Osteoblast (primary cell): Measurements from ENCODE around the gene ADAMTSL1. TPM values are rescaled to one million over a fixed set of nuclear protein-coding genes. Genes with fewer than 3 reads are reported as not detected.

Experiments used
- DNase-seq: peaks from one replicate; pipeline ENCODE4 v3.0.0; 2011; ENCODE audit warnings: low spot score, mixed read lengths; ENCODE audit not compliant: insufficient read length; ENCODE audit errors: missing footprints
- H2AFZ ChIP-seq: 2 replicates; pipeline ENCODE4 v1.6.0; 2011; ENCODE audit warnings: mild to moderate bottlenecking, low read length
- H3K27ac ChIP-seq: 2 replicates; pipeline ENCODE4 v1.5.1; 2011; ENCODE audit warnings: mild to moderate bottlenecking, low read depth, low read length, moderate library complexity
- H3K27me3 ChIP-seq: 2 replicates; pipeline ENCODE4 v1.6.0; 2012; ENCODE audit warnings: mild to moderate bottlenecking, control low read depth, inconsistent platforms, low read length, moderate library complexity; ENCODE audit not compliant: insufficient read depth
- H3K36me3 ChIP-seq: 2 replicates; pipeline ENCODE4 v1.5.1; 2011; ENCODE audit warnings: mild to moderate bottlenecking, low read length, control low read depth, moderate library complexity; ENCODE audit not compliant: insufficient read depth
- H3K4me1 ChIP-seq: 2 replicates; pipeline ENCODE4 v1.5.1; 2011; ENCODE audit warnings: mild to moderate bottlenecking, low read length, control low read depth, moderate library complexity; ENCODE audit not compliant: insufficient read depth
- H3K4me2 ChIP-seq: 2 replicates; pipeline ENCODE4 v1.6.0; 2011; ENCODE audit warnings: mild to moderate bottlenecking, low read length; ENCODE audit not compliant: insufficient read depth
- H3K4me3 ChIP-seq: fragments of 200-600 bp; sonication (generic); 3 replicates; pipeline ENCODE4 v1.5.1; 2012; ENCODE audit warnings: mild to moderate bottlenecking, low read length, inconsistent platforms; ENCODE audit not compliant: insufficient read depth
- H3K79me2 ChIP-seq: 2 replicates; pipeline ENCODE4 v1.6.0; 2012; ENCODE audit warnings: mild to moderate bottlenecking, low read length, control low read depth, inconsistent platforms; ENCODE audit not compliant: insufficient read depth
- H3K9me3 ChIP-seq: 2 replicates; pipeline ENCODE4 v1.5.1; 2011; ENCODE audit warnings: low read depth, low read length, control low read depth
- H4K20me1 ChIP-seq: 2 replicates; pipeline ENCODE4 v1.6.0; 2012; ENCODE audit warnings: mild to moderate bottlenecking, low read length, control low read depth; ENCODE audit not compliant: insufficient read depth
- CTCF ChIP-seq: IDR thresholded peaks from 2 replicates; pipeline ENCODE4 v1.5.1; 2011; ENCODE audit warnings: mild to moderate bottlenecking, low read depth, low read length, moderate library complexity; ENCODE audit errors: extremely low read depth
- total RNA-seq: library from RNA; depleted of rRNA; stranded (reverse); fragments of >200 nt; gene quantifications from 2 replicates; pipeline ENCODE4 v1.2.3, GENCODE V29; 2012

The ADAMTSL1 gene
- total RNA-seq, 1 donor: 54.3 TPM

GRCh38 chr9:18472841-18473251 is 1.1 kb upstream of the ADAMTSL1 start:
- no peak for TF ChIP-seq CTCF
- Histone ChIP-seq H3K36me3 (peaks cover 8% of the 10 kb centered on the region), H3K79me2 (peaks cover 46% of the 10 kb centered on the region), H3K4me2 (peak overlapping the region; percentile 89), H3K4me3 (peak overlapping the region; percentile 86), H4K20me1 (no peaks in the 10 kb centered on the region), H3K27ac (peak overlapping the region; percentile 99), H3K4me1 (peaks cover 39% of the 10 kb centered on the region), H2AFZ (peak overlapping the region; percentile 61), H3K9me3 (peaks cover 2% of the 10 kb centered on the region), H3K27me3 (no peaks in the 10 kb centered on the region)
- no peak for DNase-seq

DNA sequence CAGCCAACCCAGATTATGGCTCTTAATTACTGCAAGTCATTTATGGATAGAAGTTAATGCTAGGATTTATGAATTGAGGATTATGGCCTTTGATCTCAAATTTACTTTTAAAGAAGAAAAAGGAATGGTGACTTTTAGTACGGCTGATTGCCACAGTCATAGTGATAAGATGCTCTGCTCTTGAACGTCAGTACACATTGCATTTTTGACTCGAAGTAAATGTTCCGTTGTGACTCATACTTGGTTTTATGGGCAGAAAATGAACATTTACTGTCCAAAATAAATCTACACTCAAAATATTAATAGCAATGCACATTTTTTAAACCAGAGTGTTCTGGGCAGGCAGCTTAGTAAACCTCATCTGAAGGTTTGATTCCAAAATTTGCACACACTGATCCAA is 830 bp downstream of the ADAMTSL1 start:
- H3K4me3 ChIP-seq: peak overlapping the region; percentile 86
- H2AFZ ChIP-seq: no peak overlapping the region
- H3K27me3 ChIP-seq: no peaks in the 10 kb centered on the region
- H4K20me1 ChIP-seq: no peaks in the 10 kb centered on the region
- no peak for DNase-seq
- H3K36me3 ChIP-seq: peaks cover 8% of the 10 kb centered on the region
- H3K4me1 ChIP-seq: peaks cover 59% of the 10 kb centered on the region
- peak overlapping the region; percentile 89 for H3K4me2 ChIP-seq
- peaks cover 48% of the 10 kb centered on the region for H3K79me2 ChIP-seq
- no peaks in the 10 kb centered on the region for H3K9me3 ChIP-seq
- H3K27ac ChIP-seq: peak overlapping the region; percentile 99
- no peak for TF ChIP-seq CTCF

DNA sequence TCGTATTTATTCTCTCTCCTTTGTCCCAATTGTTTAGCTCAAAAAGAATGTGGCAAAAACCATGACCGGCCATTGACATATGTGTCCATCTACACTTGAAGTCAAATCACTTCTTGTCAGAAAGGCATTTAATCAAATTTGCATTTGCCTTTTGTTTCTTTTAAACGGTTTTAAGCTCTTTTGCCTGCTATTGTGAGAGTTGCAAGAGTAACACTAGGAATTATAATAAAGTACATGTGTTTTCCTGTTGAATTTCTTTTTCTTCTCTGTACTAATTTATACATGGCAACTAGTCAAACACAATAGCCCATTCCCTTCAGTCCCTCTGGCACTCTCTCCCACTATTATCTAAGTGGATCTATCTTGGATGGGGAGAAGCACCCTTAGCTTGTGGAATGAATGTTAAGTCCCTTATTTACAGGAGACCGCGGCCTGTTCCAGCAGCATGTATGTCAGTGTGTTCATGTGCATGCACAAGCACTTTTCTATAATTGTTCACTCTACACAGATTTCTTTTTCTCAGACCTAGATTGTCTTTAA is 3.2 kb downstream of the ADAMTSL1 start:
- Histone ChIP-seq H3K4me2 (peak overlapping the region; percentile 89), H2AFZ (no peak overlapping the region), H3K79me2 (peaks cover 71% of the 10 kb centered on the region), H3K36me3 (peaks cover 18% of the 10 kb centered on the region), H3K27me3 (no peaks in the 10 kb centered on the region), H4K20me1 (no peaks in the 10 kb centered on the region), H3K27ac (peak overlapping the region; percentile 99), H3K9me3 (no peaks in the 10 kb centered on the region), H3K4me3 (peak overlapping the region; percentile 86), H3K4me1 (peaks cover 83% of the 10 kb centered on the region)
- DNase-seq: no peak
- no peak for TF ChIP-seq CTCF

DNA sequence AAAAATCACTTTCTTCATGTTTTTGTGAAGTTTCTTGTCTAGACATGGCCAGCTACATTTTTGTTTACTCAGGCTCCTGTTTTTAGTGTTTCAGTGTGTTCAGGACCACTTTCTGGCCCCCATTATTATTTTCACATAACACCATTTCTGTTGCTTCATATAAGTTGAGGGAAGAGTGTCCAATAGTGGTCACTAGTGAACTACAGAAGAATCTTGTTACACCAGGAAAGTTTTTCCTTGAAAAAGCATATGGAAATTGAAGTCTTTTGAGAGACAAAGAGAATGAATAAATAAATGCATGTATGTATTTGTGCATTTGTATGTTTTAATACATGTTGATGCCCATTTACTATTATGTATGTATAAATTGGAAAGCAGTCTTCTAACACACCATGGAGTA is 3.8 kb downstream of the ADAMTSL1 start:
- H4K20me1 ChIP-seq: no peaks in the 10 kb centered on the region
- no peak overlapping the region for H2AFZ ChIP-seq
- peak overlapping the region; percentile 89 for H3K4me2 ChIP-seq
- H3K36me3 ChIP-seq: peaks cover 18% of the 10 kb centered on the region
- H3K27ac ChIP-seq: peak overlapping the region; percentile 99
- H3K27me3 ChIP-seq: no peaks in the 10 kb centered on the region
- no peak for DNase-seq
- H3K79me2 ChIP-seq: peaks cover 76% of the 10 kb centered on the region
- H3K4me1 ChIP-seq: peaks cover 83% of the 10 kb centered on the region
- no peaks in the 10 kb centered on the region for H3K9me3 ChIP-seq
- no peak for TF ChIP-seq CTCF
- peak overlapping the region; percentile 86 for H3K4me3 ChIP-seq
